ENCODE results near the gene CFAP100.

GRCh38 chr3:126473292-126474168 is 78.8 kb downstream of the CFAP100 start:
- TF ChIP-seq CTCF (conservative IDR thresholded peaks at IDR 0.05) (no peak), EZH2 (IDR thresholded peaks at IDR 0.05; ENCODE audit: low read depth) (no peak)

Measured in PC-9 (cell line).